LNCAP (cell line): ENCODE results near the gene PPP2R2C.

ENCODE experiments used
- TF ChIP-seq, protein P1 (sequence below): fragments of 450-650 bp; IDR thresholded peaks from 2 replicates; pipeline ENCODE4 v1.5.1; 2017; ENCODE audit warnings: mild to moderate bottlenecking

PPP2R2C gene

DNA sequence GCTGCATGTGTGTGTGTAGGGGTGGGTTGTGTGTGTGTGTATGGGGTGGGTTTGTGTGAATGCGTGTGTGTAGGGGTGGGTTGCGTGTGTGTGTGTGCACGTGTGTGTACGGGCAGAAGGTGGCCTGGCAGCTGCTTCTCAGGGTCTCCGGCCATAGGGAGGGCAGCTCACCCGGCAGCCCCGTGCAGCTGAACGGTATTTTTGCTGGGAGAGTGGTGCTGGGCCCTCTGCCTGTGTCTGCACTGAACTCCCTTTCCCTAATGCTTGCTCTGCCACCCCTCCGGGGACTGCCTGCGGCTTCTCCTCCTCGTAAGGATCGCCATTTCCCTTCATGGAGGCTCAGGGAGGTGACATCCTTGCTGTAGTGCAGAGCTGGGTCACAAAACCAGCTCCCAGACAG is 172.5 kb downstream of the PPP2R2C start:
- TF ChIP-seq, protein P1, sequence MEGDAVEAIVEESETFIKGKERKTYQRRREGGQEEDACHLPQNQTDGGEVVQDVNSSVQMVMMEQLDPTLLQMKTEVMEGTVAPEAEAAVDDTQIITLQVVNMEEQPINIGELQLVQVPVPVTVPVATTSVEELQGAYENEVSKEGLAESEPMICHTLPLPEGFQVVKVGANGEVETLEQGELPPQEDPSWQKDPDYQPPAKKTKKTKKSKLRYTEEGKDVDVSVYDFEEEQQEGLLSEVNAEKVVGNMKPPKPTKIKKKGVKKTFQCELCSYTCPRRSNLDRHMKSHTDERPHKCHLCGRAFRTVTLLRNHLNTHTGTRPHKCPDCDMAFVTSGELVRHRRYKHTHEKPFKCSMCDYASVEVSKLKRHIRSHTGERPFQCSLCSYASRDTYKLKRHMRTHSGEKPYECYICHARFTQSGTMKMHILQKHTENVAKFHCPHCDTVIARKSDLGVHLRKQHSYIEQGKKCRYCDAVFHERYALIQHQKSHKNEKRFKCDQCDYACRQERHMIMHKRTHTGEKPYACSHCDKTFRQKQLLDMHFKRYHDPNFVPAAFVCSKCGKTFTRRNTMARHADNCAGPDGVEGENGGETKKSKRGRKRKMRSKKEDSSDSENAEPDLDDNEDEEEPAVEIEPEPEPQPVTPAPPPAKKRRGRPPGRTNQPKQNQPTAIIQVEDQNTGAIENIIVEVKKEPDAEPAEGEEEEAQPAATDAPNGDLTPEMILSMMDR: no peak

DNA sequence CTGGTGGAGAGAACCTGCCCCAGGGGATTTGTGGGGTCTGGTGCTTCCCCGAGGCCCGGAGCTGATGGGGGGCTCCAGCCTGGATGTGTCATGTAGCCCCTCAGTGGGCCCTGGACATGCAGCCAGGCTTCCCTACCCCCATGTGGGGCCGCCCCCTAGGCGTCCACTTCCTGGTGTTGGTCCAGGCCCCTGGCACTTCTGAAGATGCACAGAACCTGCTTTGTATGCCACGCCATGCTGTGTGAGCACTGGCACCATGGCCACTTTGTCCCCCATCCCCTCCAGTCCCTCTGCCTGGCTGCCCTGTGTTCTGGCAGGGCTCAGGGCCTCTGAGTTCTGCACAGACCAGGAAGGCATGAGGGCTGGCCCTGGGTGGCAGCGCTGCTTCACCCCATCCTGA is 173.6 kb downstream of the PPP2R2C start:
- TF ChIP-seq, protein P1: no peak

DNA sequence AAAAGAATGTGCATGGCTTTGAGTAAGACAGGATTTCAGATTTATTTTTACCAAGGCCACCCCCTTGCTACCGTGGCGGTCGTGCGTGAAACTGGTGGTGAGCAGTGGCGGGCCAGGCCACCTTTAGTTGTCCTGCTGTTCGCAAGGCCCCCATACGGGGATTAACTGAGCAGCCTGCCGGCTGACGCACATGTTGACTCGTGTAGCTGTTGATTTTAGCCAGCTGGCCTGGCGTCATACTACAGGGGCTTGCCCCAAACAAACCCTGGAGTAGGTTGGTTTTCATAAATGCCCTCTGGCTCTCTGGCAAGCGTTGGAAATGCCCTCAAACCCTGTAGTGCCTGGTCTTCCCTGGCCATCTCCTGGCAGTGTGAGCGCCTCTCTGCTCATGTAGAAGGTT is 174.4 kb downstream of the PPP2R2C start:
- TF ChIP-seq, protein P1: no peak

DNA sequence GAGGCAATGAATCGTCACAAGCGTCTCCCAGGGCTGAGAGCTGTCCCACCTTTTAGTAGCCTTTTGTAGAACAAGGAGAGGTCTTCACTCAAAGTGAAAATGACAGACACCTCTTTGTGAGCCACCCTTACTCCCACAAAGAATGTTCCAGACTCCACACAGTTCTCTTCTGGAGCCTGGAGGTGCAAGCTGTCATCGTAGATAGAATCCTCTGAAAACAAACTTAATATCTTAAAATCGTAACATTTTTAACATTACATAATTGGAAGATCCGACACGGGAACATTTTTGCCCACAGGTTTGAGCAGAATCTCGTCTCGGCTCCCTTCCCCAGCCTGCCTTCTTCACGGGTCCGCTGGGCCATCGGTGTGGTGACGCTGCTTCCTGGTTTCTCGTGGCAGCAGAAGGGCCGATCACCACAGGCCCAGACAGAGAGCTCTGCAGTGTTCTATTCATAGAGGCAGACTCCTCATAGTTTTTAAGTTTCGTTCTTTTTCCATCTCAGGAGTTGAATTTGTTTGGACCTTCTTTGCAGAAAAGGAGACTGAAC is 175.1 kb downstream of the PPP2R2C start:
- TF ChIP-seq, protein P1: no peak

DNA sequence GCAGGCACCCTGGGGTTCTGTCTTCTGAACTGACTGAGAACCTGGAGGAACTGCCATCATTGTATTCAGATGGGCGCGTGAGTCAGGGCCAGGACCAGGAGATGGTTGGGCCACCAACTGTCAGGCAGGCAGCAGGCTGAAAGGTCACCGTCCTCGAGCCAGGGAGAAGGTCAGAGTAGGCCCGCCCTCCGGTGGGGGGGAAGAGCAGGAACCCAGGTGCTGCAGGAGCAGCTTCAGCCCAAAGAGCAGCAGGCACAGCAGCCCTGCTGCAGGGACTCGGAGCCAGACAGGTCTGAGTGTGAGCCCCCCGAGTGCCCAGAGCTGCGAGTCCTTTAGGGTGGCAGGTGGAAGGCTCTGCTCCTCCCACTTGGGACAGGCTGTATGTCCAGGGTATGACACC is 176.4 kb downstream of the PPP2R2C start:
- TF ChIP-seq, protein P1: no peak

DNA sequence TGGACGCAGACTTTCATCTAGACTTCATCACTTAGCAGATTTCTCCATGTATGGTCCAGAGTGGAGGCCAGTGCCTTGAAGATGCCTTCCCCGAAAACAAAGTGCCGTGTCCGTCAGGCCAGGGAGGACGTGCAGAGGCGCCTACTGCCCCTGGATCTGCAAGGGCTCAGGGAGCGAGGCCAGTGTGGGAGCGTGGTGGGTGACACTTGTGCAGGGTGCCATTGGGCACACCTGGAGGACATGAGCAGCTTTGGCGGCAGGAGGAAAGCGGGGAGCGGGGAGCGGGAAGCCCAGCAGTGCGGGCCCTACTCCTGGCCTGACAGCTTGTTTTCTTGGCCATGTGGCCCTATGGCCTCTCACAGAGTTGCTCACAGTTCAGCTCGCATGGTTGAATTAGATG is 176.9 kb downstream of the PPP2R2C start:
- TF ChIP-seq, protein P1: no peak

DNA sequence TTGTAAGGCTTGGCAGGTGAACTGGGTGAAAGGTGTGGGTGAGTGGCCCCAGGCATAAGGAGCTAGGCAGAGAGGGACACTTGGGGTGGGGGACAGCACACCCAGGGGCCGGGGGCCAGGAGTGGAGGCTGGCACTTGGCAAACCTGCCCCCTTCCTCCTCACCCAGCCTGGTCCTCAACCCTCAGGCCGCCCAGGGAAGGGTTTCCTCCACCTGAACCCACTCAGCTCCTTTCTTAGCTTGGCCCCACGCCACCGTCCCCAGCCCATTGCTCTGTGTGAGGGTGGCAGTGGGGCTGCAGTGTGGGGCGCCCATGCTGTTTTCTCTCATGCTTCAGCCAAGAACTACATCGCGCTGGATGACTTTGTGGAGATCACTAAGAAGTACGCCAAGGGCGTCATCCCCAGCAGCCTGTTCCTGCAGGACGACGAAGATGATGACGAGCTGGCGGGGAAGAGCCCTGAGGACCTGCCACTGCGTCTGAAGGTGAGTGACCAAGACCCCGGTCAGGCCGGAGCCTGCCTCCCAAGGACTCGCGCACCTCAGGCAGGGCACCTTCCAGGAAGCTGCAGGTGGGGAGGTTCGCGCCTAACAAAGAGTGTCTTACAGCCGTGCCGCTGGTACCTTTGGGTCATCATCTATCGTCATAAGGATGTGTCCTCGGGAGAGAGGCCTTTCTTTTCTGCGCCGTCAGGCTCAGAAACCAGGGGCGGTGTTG is 177.6 kb downstream of the PPP2R2C start:
- TF ChIP-seq, protein P1: no peak
